Measurements from ENCODE around the gene KRT10.

DNA sequence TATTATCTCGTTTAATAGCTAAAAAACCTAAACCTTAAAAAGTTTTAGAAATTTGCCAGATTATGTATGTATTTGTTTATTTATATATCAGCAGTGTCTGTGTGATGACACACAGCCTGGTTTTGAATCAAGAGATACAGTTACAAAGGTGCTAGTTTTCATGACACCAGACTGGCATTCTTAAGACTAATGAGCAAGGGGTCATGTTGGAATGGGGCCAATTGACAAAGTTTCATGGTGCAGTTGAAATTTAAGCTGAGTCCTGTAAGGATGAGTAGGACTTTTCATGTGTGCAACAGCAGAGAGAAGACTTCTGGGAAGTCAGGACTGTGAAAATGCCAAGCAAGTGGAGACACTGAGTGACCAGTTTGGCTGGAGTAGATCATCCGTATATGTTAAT is 3.2 kb upstream of the KRT10 start:
- no peak for TF ChIP-seq EP300 (IDR thresholded peaks at IDR 0.05)
- TF ChIP-seq, protein P1, sequence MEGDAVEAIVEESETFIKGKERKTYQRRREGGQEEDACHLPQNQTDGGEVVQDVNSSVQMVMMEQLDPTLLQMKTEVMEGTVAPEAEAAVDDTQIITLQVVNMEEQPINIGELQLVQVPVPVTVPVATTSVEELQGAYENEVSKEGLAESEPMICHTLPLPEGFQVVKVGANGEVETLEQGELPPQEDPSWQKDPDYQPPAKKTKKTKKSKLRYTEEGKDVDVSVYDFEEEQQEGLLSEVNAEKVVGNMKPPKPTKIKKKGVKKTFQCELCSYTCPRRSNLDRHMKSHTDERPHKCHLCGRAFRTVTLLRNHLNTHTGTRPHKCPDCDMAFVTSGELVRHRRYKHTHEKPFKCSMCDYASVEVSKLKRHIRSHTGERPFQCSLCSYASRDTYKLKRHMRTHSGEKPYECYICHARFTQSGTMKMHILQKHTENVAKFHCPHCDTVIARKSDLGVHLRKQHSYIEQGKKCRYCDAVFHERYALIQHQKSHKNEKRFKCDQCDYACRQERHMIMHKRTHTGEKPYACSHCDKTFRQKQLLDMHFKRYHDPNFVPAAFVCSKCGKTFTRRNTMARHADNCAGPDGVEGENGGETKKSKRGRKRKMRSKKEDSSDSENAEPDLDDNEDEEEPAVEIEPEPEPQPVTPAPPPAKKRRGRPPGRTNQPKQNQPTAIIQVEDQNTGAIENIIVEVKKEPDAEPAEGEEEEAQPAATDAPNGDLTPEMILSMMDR (IDR thresholded peaks at IDR 0.05): no peak
